ENCODE results near the gene SLC6A8. TPM values are rescaled to one million over a fixed set of nuclear protein-coding genes. Genes with fewer than 3 reads are reported as not detected.

SLC6A8 gene
- total RNA-seq, 1 donor: 8.8 TPM

DNA sequence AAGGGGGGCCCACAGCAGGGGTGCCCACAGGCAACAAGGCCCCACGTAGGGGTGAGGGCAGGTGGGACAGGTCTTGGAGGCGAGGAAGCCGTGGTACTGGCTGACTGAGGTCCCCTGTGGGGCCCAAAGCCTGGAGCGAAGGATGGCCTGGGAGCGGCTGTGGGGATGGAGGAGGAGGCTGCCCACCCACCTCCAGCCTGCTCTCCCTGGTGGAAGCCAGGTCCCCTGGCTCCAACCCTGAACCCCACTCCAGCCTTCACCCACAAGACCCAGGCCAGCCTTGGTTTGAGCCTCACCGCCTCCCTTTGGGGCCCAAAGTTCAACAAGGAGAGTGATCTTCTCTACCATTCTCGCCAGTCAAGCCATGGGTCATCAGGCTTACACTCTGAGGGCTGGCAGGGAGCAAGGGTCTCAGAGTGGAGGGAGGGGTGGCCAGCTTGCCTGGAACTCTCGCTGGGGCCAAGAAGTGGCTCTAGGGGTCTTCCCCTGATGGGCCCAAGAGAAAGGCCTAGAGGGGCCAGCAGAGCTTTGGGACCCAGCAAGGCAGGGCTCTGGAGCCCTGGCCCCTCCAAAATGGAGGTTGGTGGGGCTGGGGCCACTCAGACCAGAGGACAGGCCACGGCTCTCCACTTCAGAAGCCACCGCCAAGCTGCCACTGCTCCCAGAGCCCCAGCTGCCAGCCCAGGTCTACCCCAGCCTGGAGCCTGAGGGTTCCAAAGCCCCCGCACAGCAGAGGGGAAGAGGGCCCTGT lies 19.1 kb upstream of the SLC6A8 start:
- no peak overlapping the region for H3K4me3 ChIP-seq (ENCODE audit: low read depth, low read length)
- DNase-seq (ENCODE audit: low read depth): no peak

DNA sequence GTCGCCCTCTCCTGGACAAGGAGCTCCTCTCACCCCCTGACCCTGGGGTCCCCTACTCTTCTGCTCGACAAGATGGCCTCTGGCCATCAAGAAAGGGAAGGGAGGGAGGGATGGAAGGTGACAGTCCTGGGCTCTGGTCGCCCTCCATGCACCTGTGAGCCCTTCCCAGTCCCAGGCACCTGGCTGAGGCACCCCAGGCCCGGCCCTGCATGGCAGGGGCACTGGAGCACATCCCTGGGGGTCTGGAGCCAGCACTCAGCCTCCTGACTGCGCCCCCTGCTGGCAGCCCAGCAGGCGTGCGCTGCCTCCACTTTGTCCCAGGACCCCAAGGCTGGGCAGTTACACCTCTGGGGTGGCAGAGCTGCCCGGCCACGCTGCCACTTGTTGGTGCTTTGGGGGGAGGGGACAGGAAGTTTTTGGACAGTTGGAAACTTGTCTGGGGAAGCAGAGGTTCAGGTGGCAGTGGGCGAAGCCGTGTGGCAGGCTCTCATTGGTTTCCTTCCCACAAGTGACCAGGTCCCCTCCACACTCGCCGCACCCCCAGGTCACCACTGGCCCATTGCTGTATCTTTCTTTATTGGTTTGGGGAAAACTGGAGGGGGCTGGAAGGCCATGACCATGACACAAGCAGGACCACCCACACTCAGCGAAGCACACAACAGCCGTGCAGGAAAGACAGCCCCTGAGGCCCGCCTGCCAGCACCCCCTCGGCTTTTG lies 18.4 kb upstream of the SLC6A8 start:
- TF ChIP-seq, protein P1, sequence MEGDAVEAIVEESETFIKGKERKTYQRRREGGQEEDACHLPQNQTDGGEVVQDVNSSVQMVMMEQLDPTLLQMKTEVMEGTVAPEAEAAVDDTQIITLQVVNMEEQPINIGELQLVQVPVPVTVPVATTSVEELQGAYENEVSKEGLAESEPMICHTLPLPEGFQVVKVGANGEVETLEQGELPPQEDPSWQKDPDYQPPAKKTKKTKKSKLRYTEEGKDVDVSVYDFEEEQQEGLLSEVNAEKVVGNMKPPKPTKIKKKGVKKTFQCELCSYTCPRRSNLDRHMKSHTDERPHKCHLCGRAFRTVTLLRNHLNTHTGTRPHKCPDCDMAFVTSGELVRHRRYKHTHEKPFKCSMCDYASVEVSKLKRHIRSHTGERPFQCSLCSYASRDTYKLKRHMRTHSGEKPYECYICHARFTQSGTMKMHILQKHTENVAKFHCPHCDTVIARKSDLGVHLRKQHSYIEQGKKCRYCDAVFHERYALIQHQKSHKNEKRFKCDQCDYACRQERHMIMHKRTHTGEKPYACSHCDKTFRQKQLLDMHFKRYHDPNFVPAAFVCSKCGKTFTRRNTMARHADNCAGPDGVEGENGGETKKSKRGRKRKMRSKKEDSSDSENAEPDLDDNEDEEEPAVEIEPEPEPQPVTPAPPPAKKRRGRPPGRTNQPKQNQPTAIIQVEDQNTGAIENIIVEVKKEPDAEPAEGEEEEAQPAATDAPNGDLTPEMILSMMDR (IDR thresholded peaks at IDR 0.05; ENCODE audit: insufficient read depth, low read length): peak; percentile 74
- H3K4me3 ChIP-seq (ENCODE audit: low read depth, low read length): no peak overlapping the region
- DNase-seq (ENCODE audit: low read depth): no peak

More for the DNA sequence above, 19.1 kb upstream of the SLC6A8 start:
- TF ChIP-seq, protein P1 (IDR thresholded peaks at IDR 0.05; ENCODE audit: insufficient read depth, low read length): no peak

GRCh38 chrX:153669901-153670731 lies 17.6 kb upstream of the SLC6A8 start:
- TF ChIP-seq, protein P1 (IDR thresholded peaks at IDR 0.05; ENCODE audit: insufficient read depth, low read length): no peak
- H3K4me3 ChIP-seq (ENCODE audit: low read depth, low read length): no peak overlapping the region
- DNase-seq (ENCODE audit: low read depth): no peak

GRCh38 chrX:153670748-153671588 lies 16.8 kb upstream of the SLC6A8 start:
- H3K4me3 ChIP-seq (ENCODE audit: low read depth, low read length): no peak overlapping the region
- TF ChIP-seq, protein P1 (IDR thresholded peaks at IDR 0.05; ENCODE audit: insufficient read depth, low read length): no peak
- DNase-seq (ENCODE audit: low read depth): no peak

DNA sequence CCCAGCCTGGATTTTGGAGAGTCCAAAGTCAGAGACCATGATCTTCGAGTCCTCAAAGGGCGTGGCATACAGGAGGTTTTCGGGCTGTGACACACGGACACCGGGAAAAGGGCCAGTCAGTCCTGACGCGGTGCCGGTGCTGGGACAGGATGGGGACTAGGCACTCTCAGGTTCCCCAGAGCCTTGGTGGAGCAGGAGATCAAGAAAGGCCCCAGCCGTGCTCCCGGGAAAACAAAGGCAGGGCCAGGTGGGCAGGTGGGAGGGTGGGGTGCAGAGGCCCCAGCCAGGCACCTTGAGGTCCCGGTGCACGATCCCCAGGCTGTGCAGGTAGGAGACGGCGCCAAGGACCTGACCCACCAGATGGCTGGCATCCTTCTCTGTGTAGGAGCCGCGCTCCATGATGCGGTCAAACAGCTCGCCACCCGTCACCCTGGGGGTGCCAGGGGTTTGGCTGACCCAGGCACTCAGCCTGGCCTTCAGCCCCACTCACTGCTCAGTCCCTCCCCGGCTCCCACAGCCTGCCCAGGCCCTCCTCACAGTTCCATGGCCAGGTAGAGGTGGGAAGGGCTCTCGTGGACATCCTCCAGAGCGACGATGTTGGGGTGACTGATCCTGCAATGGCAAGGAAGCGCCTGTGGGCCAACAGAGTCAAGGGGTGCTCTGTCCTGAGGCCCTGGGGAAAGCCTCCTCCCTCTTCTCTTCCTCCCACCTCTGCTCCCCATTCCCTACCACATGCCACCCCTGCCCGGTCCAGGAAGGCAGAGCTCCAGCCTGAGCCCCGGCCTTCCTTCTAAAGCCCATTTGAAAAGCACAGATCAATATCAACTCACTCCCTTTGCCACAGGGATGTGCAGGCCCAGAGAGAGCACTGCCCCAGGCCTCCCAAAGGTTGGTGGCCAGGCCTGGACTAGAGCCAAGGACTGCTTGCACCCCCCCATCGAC lies 15.9 kb upstream of the SLC6A8 start:
- no peak overlapping the region for H3K4me3 ChIP-seq (ENCODE audit: low read depth, low read length)
- TF ChIP-seq, protein P1 (IDR thresholded peaks at IDR 0.05; ENCODE audit: insufficient read depth, low read length): no peak
- DNase-seq (ENCODE audit: low read depth): no peak

Data from fibroblast of the aortic adventitia (primary cell).